Fibroblast of skin of abdomen (primary cell): ENCODE measurements around the gene INPP5A.
"Not testable (repeated sequence)": the region's sequence is repeated elsewhere in the genome, so short reads cannot be mapped to it uniquely, and the experiment has no call there.

Experiments used
- DNase-seq: peaks from one replicate; pipeline ENCODE4 v3.0.0-alpha.2; 2013

The INPP5A gene

DNA sequence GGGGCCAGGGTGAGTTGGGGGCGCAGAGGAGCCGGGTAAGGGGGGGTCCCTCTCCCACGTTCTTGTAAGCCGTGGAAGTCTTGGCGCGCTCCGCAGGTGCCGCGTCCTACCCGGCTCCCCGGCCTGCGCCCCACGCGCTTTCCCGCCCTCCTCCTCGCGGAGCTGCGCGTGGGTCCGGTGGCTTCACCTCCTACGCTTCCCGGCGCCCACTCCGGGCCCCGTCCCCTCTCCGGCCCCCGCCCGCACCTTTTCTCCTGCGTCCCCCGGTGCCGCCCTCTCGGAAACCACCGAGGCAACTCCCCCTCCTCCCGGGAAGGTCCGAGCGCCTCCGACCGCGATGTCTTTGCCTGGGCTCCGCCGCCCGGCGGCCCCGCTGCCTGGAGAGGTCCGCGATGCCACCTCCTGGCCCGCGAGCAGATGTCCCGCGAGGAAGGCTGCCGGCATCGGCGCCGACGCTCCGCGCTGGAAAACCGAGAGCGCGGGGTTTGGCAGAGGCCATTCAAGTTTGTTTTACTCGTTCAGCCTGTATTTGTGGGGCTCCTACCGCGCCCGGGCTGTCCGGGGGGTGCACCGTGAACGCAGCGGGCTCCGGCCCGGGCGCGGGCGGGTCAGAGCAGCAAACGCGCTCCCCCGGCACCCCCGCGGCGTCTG lies 250.7 kb downstream of the INPP5A start:
- DNase-seq, result no peak

DNA sequence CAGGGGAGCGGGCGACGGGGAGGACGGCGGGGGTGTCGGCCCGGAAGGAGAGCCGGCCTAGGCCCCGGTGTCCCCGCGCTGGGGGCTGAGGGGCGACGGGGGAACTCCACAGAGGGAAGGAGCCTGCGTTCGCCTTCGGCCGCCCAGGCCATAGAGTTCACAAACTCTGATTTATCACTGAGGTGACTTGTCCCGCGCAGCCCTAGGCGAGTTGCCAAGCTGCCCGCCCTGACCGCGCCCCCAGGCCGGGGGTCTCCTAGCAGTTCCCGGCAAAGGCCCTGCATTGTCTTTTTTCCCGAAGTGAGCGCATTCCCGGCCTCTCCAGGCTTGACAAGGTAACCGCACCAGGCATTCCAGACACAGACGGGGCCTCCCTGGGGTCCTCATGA lies 251.2 kb downstream of the INPP5A start:
- DNase-seq, result no peak

DNA sequence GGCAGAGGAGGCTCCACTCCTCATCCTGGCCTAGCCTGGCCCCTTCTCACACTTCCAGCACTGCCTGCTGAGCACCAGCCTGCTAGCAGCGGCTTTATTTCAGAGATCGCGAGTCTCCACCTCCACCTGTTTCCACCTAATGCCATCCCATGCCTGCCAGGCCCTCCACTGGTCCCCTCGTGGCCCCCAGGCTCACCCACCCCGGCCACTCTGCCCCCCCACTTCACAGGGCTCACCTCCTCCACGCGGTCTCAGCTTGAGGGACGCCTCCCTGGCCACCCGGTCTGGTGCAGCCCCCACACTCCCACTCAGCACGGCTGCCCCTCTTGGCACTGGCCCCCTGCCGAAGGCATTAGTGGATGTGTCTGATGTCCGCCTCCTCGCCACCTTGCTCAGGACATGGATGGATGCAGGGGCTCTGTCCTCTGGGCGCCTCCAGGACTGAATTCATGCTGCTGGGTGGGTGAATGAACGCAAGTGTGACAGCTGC lies 252.1 kb downstream of the INPP5A start:
- no peak for DNase-seq

DNA sequence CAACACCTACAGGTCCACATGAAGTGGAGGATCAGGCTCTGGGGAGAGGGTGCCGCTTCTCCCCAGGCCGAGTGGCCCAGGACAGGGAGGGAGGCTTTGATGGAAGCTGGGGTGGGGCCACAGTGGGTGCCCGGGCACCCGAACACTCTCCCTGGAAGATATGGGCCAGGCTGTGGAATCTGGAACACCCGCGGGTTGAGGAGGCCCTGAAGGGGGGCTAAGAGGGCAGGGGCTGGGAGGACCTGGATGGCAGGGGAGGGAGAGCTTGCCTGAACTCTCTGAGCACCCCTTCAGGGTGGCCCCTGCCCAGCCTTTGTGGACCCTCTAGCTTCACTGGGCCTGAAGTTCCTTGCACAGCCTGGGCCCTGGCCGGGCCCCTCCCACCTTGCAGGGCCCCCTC lies 252.9 kb downstream of the INPP5A start:
- no peak for DNase-seq

DNA sequence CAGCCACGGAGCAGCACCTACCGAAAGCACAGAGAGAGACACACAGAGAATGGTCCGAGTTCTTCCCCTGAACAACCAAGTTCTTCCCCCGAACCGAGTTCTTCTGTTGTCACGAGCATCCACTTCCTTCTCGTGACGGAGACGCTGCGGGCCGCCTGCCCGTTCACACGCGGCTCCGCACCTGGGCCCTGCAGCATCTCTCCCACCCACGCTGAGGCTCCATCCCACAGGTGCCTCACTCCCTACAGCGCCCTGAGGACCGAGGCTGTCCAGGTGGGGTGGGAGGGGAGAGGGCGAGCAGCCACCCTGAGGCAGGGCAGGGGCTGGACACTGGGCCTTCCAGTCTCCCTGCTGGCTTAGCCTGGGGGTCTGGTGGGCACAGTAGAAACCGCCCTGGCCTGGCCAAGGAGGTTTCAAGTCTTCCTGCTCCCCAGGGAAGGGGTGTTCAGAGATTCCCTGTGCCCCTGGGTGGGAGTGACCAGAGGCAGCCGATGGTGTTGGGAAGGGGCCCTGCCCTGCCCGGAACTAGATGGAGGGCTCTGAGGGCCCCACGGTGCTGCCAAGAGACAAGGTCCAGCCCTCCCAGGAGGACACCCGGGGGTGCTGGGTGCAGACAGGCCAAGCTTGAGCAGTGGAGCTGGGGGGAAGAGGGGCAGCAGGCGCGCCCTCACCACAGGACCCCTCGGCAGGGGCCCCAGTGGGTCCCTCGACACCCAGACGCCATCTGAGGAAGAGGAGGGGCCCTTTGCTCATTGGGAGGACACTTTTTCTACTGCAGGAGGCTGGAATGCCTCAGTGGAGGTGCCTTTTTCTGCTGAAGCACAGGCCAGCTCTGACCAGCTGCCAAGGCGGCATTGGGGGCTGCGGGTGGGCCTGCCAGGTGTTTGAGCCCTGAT lies 253.6 kb downstream of the INPP5A start:
- DNase-seq, result no peak

DNA sequence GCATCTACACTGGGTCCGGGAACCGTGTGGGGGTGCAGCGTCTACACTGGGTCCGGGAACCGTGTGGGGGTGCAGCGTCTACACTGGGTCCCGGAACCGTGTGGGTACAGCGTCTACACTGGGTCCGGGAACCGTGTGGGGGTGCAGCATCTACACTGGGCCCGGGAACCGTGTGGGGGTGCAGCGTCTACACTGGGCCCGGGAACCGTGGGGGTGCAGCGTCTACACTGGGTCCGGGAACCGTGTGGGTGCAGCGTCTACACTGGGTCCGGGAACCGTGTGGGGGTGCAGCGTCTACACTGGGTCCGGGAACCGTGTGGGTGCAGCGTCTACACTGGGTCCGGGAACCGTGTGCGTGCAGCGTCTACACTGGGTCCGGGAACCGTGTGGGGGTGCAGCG lies 254.5 kb downstream of the INPP5A start:
- DNase-seq, result not testable (repeated sequence)

DNA sequence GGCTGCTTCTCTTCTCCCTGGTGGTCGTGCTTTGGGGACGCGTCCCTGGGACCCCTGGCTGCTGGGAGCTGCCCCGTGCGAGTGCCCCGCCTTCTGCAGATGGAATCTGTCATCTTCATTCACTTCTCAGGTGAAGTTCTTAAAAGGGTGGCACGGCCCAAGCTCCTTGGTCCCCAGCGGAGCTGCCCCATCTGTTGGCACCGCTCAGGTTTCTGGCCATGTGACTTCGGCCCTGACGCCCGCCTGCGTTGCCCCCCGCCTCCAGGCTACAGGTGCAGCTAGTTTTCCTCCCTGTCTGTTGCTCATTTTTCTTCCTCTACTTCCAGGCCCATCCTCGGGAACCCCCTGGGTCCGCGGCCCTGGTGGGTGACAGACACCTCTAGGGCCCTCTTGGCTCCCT lies 255.2 kb downstream of the INPP5A start:
- no peak for DNase-seq

DNA sequence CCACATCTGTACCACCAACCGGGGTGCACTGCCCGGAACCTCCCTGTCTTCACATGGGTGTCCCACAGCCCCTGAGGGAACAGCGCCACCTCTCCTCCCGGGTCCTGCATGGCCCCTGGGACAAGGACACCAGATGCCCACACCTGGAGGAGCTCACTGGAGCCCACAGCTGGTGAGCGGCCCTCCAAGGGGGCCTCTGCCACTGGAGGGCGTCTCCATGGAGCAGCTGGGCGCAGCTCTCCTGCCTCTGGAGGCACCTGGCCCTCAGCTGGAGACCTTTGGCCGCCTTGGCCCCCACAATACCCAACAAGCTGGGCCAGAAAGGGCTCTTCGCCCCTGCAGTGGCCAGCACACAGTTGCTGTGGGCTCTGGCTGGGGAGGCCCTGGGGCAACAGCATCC lies 255.6 kb downstream of the INPP5A start:
- DNase-seq, result no peak

DNA sequence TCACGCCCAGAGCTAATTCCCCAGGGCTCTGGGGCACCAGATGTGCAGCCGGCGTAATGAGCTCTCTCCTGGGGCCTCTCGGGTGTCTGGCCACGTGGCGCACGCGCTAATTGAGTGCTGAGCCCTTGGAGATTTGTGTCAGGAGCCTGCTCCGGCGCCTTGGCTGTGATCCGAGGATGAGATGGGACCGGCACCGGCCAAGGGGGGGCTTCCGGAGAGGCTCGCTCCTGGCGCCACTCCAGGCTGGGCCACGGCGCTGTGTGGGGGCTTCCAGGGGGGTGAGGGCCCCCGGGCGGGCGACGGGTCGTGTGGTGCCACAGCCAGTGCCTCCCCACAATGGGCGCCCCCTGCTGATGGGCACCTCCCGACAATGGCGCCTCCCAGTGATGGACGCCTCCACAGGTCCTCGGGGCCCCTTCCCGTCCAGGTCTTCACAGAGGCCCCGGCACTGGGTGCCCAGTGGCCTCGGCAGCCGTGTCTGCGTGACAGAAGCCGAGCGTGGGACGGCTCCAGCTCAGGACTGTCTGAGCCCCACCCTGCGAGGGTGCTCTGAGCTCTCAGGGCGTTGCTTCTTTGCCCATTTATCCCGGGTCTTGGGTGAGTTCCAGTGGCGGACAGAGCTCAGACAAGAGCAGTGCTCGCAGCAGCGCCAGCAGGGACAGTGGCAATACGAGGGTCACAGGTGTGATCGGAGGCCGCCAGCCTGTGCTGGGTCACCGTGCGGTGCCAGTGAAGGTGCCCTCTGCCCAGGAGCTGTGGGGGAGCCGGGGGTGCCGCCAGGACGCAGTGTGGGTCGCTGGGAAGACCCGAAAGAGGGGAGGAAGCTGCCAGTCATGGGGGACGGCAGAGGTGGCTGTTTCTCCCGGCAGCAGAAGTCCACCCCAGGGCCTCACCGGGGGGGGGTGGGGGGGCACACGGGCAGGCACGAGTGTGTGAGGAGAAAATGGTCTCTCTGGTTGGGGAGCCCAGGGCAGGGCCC lies 256.6 kb downstream of the INPP5A start:
- DNase-seq, result peak; percentile 12

DNA sequence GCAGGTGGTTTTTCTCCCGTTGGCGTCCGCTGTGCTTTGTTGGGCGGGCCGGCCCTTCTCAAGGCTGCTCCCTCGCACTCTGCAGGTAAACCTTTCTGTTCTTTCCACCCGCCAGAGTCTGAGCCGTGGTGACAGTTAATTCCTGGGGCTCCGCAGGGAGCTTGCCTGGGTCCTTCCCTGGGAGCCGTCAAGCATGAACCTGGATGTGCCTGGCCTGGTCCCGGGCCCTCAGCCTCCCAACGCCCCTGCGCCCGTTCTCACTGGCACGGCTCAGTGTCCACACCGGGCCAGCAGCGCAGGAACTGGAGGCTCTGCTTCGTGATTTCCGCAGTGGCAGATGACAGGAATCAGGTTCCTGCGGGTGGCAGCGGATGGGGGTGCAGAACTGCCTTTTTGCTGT lies 259.3 kb downstream of the INPP5A start:
- DNase-seq, result no peak

DNA sequence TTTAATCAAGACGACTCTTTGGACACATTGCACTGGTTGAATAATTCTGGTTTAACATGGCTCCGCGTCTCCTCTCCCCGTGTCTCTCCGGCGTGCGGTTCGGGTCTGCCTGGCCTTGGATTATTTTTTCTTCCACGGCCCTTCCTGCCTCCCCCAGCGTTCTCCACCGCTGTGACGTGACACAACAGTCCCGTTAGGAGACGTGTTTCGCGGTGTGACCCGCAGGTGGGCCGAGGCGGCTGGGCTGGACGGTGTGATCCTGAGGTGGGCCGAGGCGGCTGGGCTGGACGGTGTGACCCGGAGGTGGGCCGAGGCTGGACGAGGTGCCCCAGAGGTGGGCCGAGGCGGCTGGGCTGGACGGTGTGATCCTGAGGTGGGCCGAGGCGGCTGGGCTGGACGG lies 260.4 kb downstream of the INPP5A start:
- not testable (repeated sequence) for DNase-seq

DNA sequence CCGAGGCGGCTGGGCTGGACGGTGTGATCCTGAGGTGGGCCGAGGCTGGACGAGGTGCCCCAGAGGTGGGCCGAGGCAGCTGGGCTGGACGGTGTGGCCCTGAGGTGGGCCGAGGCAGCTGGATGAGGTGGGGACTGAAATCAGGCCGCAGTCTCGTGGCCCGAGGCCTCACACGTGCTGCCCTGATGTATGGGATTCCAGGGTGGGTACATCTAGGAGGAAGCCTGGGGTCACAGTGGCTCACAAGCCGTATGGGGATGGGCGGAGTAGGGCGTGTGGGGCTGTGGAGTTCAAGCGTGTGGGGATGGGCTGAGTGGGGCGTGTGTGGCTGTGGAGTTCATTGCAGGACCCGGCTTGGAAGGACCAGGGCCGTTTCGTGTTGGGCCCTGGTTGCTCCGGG lies 260.8 kb downstream of the INPP5A start:
- DNase-seq, result no peak

DNA sequence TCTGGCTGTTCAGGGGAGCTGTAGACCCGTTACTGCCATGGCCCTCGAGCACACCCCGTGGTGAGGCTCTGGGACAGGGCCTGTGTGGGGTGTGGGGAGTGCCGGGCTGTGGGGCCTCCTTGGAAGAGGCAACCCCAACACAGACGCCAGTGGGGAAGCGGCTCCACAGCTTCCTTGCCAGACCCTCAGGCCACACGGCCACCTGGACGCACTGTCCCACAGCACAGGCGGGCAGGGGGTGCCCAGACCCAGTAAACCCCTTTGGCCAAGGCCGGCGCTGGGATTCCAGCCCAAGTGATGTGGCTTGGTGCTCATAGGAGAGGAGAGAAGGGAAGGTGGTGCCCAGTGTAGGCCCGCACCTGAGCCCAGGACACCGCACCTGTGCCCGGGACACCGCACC lies 261.3 kb downstream of the INPP5A start:
- no peak for DNase-seq

DNA sequence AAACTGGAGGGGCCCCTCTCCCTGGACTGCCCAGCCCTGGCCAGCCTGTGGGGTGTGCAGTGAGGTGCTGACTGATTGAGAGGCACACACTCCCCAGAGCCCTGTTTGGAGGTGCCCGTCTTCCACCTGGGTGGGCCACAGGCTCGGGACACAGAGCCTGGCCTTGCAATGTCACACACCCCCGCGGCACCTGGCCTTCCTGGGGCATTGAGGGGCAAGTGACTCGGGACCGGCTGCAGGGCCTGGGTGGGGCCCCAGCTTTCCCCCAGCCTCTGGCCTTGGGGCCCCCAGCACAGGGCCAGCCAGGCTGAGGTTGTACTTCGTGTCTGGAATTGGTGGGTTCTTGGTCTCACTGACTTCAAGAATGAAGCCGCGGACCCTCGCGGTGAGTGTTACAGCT lies 262.3 kb downstream of the INPP5A start:
- DNase-seq, result no peak

DNA sequence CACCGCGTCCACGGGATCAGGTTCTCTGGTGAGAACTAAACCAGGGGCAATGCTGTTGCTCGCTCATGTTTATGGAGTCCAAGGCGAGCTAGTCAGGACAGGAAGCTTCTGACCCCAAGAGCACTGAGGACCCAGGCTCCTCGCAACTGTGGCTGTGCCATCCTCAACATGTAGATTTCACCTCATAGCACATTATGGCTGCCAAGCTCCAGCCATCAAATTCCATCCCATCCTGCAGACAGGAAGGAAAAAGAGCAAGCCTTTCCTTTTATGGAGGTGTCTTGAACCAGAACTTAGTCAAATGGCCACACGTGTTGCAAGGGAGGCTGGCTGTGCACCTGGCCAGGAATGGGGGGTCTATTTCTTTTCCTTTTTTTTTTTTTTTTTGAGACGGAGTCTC lies 264.5 kb downstream of the INPP5A start:
- DNase-seq, result no peak

DNA sequence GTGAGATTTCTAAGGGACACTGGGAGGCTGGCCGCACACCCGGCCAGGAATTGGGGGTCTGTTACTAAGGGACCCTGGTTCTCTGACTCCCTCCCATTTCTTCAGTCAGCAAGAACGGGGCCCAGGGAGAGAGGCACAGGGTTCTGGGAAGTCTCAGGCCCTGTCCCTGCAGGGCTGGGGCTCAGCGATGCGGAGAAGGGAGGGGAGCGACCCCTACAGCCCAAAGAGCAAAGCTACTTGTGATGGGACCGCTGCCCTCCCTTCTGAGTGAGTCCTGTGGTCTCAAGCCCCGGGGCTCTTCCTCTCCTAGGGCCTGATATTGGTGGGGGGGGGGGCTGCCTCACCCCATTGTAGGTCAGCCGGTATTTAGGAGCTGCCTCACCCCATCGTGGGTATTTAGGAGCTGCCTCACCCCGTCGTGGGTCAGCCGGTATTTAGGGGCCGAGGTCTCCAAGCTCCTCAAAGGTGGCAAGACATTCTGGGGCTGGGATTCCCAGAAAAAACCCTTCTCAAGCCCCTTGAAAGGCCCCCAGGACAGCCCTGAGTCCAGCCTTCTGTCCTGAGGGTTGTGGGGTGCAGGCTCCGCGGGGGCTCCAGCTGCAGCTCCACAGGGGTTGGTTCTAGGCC lies 265.2 kb downstream of the INPP5A start:
- DNase-seq, result no peak

DNA sequence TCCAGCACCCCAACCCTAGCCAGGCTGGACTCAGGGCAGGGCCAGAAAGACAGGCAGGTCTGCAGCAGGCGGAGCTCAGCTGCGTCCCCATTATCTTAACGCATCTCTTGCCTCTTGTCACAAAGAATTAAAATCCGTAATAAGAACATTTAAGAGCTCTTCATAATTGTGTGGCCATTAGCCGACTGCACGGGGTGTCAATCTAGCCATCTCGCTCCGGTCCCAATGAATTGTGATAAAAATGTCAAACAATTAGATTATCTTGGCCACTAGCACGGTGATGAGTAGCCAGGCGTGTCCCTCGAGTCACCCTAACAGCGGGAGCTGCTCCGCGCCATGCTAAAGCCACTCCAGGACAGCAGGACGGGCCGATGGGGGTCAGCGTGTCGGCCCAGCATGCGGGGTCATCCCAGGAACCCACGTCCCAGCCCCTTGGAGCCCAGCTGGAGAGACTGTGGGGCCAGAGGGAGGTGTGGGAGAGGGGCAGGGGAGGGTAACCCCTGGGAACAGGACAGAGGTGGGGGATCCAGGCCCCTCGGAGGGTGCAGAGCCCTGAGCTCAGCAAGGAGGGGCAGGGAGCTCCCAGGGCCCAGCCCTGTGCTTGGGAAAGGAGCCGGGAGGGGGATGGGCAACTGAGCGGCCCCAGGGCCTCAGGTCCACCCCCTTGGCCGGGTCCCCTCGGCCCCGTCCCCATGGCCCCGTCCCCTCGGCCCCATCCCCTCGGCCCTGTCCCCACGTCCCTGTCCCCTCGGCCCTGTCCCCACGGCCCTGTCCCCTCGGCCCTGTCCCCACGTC lies 266.0 kb downstream of the INPP5A start:
- no peak for DNase-seq

DNA sequence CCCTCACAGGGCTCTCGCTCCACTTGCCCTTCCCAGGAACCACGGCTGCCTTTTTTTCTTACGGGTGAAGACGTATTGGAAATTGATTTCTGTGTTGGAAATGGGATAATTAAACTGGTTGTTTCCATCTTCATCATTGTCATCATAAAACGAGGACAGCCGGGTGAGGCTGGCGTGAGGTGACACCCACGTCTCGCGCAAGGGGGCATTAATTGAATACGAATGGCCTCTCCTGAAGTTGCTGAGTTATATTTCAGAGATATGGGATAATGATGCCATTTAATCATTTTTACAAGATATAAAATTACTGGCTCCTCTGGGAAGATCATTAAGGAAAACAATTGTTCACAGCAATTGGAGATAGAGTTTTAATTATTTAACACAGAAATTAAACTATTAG lies 266.7 kb downstream of the INPP5A start:
- DNase-seq, result no peak

DNA sequence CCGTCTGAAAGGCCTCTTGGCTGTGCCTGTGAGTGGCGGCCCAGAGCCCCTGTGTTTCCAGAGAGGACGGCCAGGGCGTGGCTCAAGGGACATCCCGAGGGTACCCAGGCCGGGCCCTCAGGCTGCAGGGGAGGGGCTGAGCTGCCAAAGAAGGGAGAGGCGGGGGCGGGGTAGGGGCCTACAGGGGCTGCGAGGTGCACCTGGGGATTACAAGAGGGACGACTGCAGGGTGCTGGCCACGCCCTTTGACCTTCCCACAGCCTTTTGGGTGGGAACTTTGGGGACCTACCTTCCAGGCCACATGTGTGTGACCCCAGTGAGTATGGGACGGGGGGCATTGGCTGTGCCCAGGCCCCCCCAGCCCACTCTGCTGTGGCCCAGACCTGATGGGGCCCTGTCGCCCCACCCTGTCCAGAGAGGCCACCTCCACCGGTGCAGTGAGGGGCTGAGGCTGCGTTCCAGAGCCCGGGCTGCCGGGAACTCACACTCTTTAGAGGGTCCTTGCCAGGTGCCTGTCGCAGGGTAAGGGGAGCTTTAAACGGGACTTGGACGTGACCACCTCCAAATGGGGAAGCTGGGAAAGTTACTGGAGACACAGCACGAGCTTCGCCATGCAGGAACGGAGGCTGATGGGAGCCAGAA lies 267.3 kb downstream of the INPP5A start:
- no peak for DNase-seq

DNA sequence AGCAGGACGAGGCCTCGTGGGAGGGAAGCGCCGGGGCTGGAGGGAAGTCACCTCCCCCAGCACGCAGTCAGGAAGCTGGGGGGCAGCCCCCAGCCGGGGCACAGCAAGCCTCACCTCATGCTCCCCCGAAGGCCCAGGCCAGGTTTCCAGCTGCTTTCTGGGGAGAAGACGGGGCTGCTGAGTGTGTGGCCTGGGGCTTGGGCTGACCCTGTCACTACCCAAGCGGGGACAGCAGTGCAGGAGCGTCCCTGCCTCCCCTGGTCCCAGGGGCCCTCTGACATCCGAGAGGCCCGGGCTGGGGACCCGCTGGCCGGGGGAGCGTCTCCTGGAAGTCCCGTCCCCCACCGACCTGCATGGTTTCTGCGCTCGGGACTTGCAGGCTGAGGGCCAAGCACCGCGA lies 268.0 kb downstream of the INPP5A start:
- no peak for DNase-seq

DNA sequence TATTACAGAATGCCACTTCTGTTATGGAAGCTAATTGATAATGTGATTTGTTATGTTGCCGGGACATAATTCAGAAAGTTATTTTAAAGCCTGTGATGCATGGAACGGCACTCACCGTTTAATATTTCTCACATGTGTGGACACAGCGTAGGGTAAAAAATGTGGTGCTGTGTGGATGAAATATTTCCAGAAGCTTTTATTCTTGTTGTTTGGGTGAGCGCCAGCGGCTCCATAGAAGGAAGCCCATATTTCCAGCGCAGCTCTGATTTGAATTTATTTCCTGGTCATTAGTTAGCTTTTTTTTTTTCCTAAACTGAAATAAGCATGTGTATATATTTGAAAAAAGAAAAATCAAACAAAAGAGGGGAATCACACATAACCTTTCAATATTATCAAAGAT lies 268.5 kb downstream of the INPP5A start:
- peak; percentile 33 for DNase-seq
